Measurements from ENCODE around the gene MBD3L2. TPM values are rescaled to one million over a fixed set of nuclear protein-coding genes. Genes with fewer than 3 reads are reported as not detected.
"Not testable (repeated sequence)": the region's sequence is repeated elsewhere in the genome, so short reads cannot be mapped to it uniquely, and the experiment has no call there.

MBD3L2 gene
- total RNA-seq (2022) (not detected in 2 replicates), Bru-seq, nascent RNA (not detected), BruChase-seq, experiment 1, labeled RNA remaining after a 6-hour chase (not detected), BruChase-seq, experiment 2, labeled RNA remaining after a 2-hour chase (not detected)
- long read RNA-seq: 0 reads

DNA sequence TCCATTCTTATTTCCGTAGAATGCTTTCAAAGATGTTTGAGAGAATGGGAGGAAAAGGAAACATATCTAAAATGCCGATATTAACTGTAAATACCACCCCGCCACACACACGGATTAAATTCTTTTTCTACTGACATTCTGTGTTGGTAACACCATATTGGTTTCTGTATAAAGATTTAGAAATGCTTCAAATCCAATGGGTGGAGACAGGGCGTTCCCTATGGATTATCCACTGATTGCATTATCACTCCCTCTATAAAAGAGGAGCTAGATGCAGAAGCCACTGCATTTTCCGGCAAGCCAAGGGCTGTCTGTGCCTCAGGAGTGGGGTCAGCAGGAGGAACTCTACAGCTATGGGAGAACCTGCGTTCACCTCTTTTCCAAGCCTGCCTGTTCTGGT lies at the start of gene MBD3L2:
MBD3L2 (plus strand) TSS at position 301 of the 400 bp plus-strand sequence; CDS start at position 354, 53 bp downstream.
- DNase-seq; H3K36me3 Mint-ChIP-seq (ENCODE audit: insufficient read depth, unreplicated experiment); H3K9me3 Mint-ChIP-seq (ENCODE audit: low read depth, unreplicated experiment); intact Hi-C loops (cut with micrococcal nuclease; ENCODE audit: unreplicated experiment); H3K27ac Mint-ChIP-seq (ENCODE audit: unreplicated experiment); BruUV-seq (replicated peaks); H3K27me3 Mint-ChIP-seq (ENCODE audit: unreplicated experiment); CTCF ChIA-PET; H3K4me3 Mint-ChIP-seq (ENCODE audit: low read depth, unreplicated experiment); H3K4me1 Mint-ChIP-seq (ENCODE audit: low read depth, unreplicated experiment): not testable (repeated sequence)

DNA sequence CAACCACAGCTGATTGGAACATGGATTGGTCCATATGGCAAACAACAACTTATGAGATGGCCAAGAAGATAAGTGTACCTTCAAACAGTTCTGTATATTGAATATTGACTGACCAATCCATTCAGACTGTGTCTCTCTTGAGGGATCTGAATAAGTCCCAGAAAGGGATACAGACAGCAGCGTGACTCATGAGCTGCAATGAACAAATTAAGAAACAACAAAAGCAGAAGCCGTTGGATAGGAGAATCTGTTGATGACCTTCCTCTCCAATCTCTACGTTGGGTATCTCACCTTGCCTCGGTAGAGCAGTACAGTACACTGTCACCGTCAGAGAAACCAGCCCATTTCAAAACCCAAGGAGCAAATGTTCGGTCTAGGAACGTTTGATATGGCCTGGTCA lies 49.2 kb upstream of the MBD3L2 start:
- no peaks in the 10 kb centered on the region for H3K36me3 Mint-ChIP-seq (ENCODE audit: insufficient read depth, unreplicated experiment)
- no TSS peak for BruUV-seq (replicated peaks)
- H3K27ac Mint-ChIP-seq (ENCODE audit: unreplicated experiment): no peak overlapping the region
- TF ChIP-seq, protein P1, sequence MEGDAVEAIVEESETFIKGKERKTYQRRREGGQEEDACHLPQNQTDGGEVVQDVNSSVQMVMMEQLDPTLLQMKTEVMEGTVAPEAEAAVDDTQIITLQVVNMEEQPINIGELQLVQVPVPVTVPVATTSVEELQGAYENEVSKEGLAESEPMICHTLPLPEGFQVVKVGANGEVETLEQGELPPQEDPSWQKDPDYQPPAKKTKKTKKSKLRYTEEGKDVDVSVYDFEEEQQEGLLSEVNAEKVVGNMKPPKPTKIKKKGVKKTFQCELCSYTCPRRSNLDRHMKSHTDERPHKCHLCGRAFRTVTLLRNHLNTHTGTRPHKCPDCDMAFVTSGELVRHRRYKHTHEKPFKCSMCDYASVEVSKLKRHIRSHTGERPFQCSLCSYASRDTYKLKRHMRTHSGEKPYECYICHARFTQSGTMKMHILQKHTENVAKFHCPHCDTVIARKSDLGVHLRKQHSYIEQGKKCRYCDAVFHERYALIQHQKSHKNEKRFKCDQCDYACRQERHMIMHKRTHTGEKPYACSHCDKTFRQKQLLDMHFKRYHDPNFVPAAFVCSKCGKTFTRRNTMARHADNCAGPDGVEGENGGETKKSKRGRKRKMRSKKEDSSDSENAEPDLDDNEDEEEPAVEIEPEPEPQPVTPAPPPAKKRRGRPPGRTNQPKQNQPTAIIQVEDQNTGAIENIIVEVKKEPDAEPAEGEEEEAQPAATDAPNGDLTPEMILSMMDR (IDR thresholded peaks at IDR 0.05; ENCODE audit: unreplicated experiment): no peak
- intact Hi-C loops (cut with micrococcal nuclease; ENCODE audit: unreplicated experiment): no loop called here
- H3K27me3 Mint-ChIP-seq (ENCODE audit: unreplicated experiment): peaks cover 38% of the 10 kb centered on the region
- no peak overlapping the region for H3K4me3 Mint-ChIP-seq (ENCODE audit: low read depth, unreplicated experiment)
- H3K4me1 Mint-ChIP-seq (ENCODE audit: low read depth, unreplicated experiment): no peaks in the 10 kb centered on the region
- no peak for DNase-seq
- peaks cover 5% of the 10 kb centered on the region for H3K9me3 Mint-ChIP-seq (ENCODE audit: low read depth, unreplicated experiment)
- CTCF ChIA-PET: no interaction called here

DNA sequence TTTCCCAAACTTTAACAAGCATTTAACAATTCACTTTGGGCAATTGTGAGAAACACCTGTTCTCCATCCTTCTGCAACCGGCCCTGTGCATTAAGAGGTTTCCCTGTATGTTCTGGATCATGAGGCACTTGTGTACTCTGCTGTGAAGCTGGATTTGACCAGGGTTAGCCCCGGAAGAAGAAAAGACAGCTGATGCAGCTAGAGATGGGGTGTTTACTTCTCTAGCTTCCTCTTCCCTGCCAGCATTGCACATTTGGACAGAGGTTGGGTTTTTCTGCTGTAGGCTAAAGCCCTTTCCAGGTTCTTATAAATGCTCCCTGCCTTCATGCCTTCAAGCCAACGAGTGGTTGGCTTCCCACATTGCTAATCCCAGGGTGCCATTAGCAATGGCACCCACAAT lies 48.8 kb upstream of the MBD3L2 start:
- H3K4me1 Mint-ChIP-seq (ENCODE audit: low read depth, unreplicated experiment): no peaks in the 10 kb centered on the region
- TF ChIP-seq, protein P1 (IDR thresholded peaks at IDR 0.05; ENCODE audit: unreplicated experiment): no peak
- CTCF ChIA-PET: no interaction called here
- BruUV-seq (replicated peaks): no TSS peak
- no peak overlapping the region for H3K27ac Mint-ChIP-seq (ENCODE audit: unreplicated experiment)
- peaks cover 38% of the 10 kb centered on the region for H3K27me3 Mint-ChIP-seq (ENCODE audit: unreplicated experiment)
- H3K36me3 Mint-ChIP-seq (ENCODE audit: insufficient read depth, unreplicated experiment): no peaks in the 10 kb centered on the region
- intact Hi-C loops (cut with micrococcal nuclease; ENCODE audit: unreplicated experiment): no loop called here
- DNase-seq: no peak
- H3K4me3 Mint-ChIP-seq (ENCODE audit: low read depth, unreplicated experiment): no peak overlapping the region
- peaks cover 1% of the 10 kb centered on the region for H3K9me3 Mint-ChIP-seq (ENCODE audit: low read depth, unreplicated experiment)

DNA sequence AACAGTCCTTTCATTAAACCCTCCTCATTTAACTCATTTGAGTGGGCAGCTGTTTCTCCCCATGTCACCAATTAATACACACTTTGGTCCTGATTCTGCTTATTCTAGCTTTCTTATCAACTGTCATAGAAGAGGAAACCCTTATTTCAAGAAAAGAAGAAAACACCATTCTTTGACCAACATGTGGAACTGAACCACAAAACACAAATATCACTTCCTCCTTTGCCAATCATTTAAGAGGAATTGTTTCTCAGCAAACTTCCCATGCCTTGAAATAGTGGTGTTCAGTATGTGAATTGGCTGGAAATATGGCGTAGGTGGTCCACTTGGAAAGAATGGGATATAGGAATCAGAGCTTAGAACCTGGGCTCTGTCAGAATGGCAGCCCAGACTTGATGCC lies 48.3 kb upstream of the MBD3L2 start:
- Mint-ChIP-seq H3K27me3 (ENCODE audit: unreplicated experiment) (peaks cover 33% of the 10 kb centered on the region), H3K27ac (ENCODE audit: unreplicated experiment) (no peak overlapping the region), H3K4me3 (ENCODE audit: low read depth, unreplicated experiment) (no peak overlapping the region), H3K4me1 (ENCODE audit: low read depth, unreplicated experiment) (no peaks in the 10 kb centered on the region), H3K9me3 (ENCODE audit: low read depth, unreplicated experiment) (no peaks in the 10 kb centered on the region), H3K36me3 (ENCODE audit: insufficient read depth, unreplicated experiment) (no peaks in the 10 kb centered on the region)
- TF ChIP-seq, protein P1 (IDR thresholded peaks at IDR 0.05; ENCODE audit: unreplicated experiment): no peak
- CTCF ChIA-PET: no interaction called here
- intact Hi-C loops (cut with micrococcal nuclease; ENCODE audit: unreplicated experiment): no loop called here
- BruUV-seq (replicated peaks): no TSS peak
- no peak for DNase-seq

DNA sequence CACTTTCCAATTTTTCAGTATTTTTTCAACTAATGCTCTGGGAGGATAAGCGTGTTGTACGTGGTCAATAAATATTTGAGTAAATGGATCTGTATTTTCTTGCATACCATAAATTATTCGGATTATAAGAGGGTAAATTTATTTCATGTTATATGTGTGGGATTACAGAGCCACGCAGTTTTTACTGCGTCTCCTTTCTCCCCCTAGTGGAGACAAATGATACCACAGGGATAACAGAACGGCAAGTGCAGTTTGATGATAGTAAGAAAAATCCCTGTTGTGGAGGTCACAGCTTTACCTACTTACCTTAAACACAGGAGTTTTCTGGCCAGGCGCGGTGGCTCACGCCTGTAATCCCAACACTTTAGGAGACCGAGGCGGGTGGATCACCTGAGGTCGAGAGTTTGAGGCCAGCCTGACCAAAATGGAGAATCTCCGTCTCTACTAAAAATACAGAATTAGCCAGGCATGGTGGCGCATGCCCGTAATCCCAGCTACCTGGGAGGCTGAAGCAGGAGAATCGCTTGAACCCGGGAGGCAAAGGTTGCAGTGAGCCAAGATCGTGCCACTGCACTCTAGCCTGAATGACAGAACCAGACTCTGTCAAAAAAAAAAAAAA lies 44.7 kb upstream of the MBD3L2 start:
- H3K36me3 Mint-ChIP-seq (ENCODE audit: insufficient read depth, unreplicated experiment): no peaks in the 10 kb centered on the region
- CTCF ChIA-PET: interaction anchor here (0.6 kb wide), 1 partner anchor 643 kb away, joined by 4 read pairs; the partner anchor contains the start of gene CLPP
- H3K27ac Mint-ChIP-seq (ENCODE audit: unreplicated experiment): no peak overlapping the region
- H3K4me1 Mint-ChIP-seq (ENCODE audit: low read depth, unreplicated experiment): no peaks in the 10 kb centered on the region
- H3K4me3 Mint-ChIP-seq (ENCODE audit: low read depth, unreplicated experiment): no peak overlapping the region
- intact Hi-C loops (cut with micrococcal nuclease; ENCODE audit: unreplicated experiment): no loop called here
- DNase-seq: no peak
- no TSS peak for BruUV-seq (replicated peaks)
- TF ChIP-seq, protein P1 (IDR thresholded peaks at IDR 0.05; ENCODE audit: unreplicated experiment): peak; percentile 40
- peaks cover 34% of the 10 kb centered on the region for H3K27me3 Mint-ChIP-seq (ENCODE audit: unreplicated experiment)
- H3K9me3 Mint-ChIP-seq (ENCODE audit: low read depth, unreplicated experiment): no peaks in the 10 kb centered on the region
